SU-DHL-6 (cell line): ENCODE measurements around the gene TRPM8.

ENCODE experiments used
- CTCF ChIP-seq: fragments of 200-600 bp; sonication (generic); IDR thresholded peaks from one replicate; pipeline ENCODE4 v1.5.1; 2017; ENCODE audit warnings: antibody characterized with exemption, mild to moderate bottlenecking, low read length, moderate library complexity; ENCODE audit not compliant: insufficient read depth, poor library complexity, severe bottlenecking
- EZH2phosphoT487 ChIP-seq: fragments of 200-600 bp; sonication (generic), shearing (Covaris generic); conservative IDR thresholded peaks from 2 replicates; pipeline ENCODE4 v1.6.1; 2018; ENCODE audit warnings: mild to moderate bottlenecking, antibody characterized with exemption, low read length, moderate library complexity, mixed read lengths

GRCh38 chr2:233999182-233999581 is 82.0 kb downstream of the TRPM8 start:
- TF ChIP-seq CTCF: no peak
- no peak for TF ChIP-seq EZH2phosphoT487
